Spleen (tissue), 11 donors: ENCODE data around the gene PLA2G4A. TPM values are rescaled to one million over a fixed set of nuclear protein-coding genes. Genes with fewer than 3 reads are reported as not detected.
"Not testable (repeated sequence)": the region's sequence is repeated elsewhere in the genome, so short reads cannot be mapped to it uniquely, and the experiment has no call there.

Source experiments
- DNase-seq: peaks from one replicate; pipeline ENCODE4 v3.0.0-alpha.2; 2020
- H3K27ac ChIP-seq, 8 donors: fragments of 200-600 bp; sonication (generic) in 7 of 8; 1 replicate in 4 of 8; 2 replicates in 4 of 8; pipeline versions ENCODE4 v1.5.0 to v1.8.0; 2016 to 2021; ENCODE audit warnings: inconsistent platforms in 4 of 8, mild to moderate bottlenecking in 4 of 8, moderate library complexity in 1 of 8
- H3K27me3 ChIP-seq, 7 donors: fragments of 200-600 bp; sonication (generic) in 6 of 7; replicated peaks in 1 of 7; 1 replicate in 4 of 7; 2 replicates in 3 of 7; pipeline versions ENCODE4 v1.5.0 to v1.8.0; 2016 to 2021; ENCODE audit warnings: inconsistent platforms in 3 of 7, mild to moderate bottlenecking in 1 of 7
- H3K36me3 ChIP-seq, 6 donors: fragments of 200-600 bp; sonication (generic) in 5 of 6; 1 replicate in 4 of 6; 2 replicates in 2 of 6; pipeline versions ENCODE4 v1.5.0 to v1.8.0; 2016 to 2021; ENCODE audit warnings: inconsistent platforms in 2 of 6
- H3K4me1 ChIP-seq, 6 donors: fragments of 200-600 bp; sonication (generic) in 5 of 6; 1 replicate in 3 of 6; 2 replicates in 3 of 6; pipeline versions ENCODE4 v1.5.0 to v1.8.0; 2016 to 2021; ENCODE audit warnings: inconsistent platforms in 3 of 6
- H3K4me3 ChIP-seq, 8 donors: fragments of 200-600 bp; sonication (generic) in 7 of 8; 1 replicate in 4 of 8; 2 replicates in 4 of 8; pipeline versions ENCODE4 v1.5.0 to v1.8.0; 2016 to 2021; ENCODE audit warnings: inconsistent platforms in 4 of 8, mild to moderate bottlenecking in 4 of 8, moderate library complexity in 2 of 8
- H3K9me3 ChIP-seq, 8 donors: fragments of 200-600 bp; sonication (generic) in 7 of 8; 1 replicate in 4 of 8; 2 replicates in 4 of 8; pipeline versions ENCODE4 v1.5.0 to v1.8.0; 2016 to 2021; ENCODE audit warnings: inconsistent platforms in 4 of 8
- CTCF ChIP-seq, 11 experiments: fragments of 200-600 bp in 7 of 11; fragments of 450-650 bp in 4 of 11; sonication (generic) in 4 of 11; IDR thresholded peaks in 8 of 11; conservative IDR thresholded peaks in 3 of 11; 1 replicate in 7 of 11; 2 replicates in 4 of 11; pipeline versions ENCODE4 v1.4.0 to v1.8.0; 2016 to 2021; ENCODE audit warnings: antibody characterized with exemption in 11 of 11, inconsistent platforms in 4 of 11, mild to moderate bottlenecking in 1 of 11
- POLR2A ChIP-seq, 3 donors: fragments of 450-650 bp; IDR thresholded peaks; one replicate each; pipeline ENCODE4 v1.5.1; 2017; ENCODE audit warnings: antibody characterized with exemption in 3 of 3, mild to moderate bottlenecking in 1 of 3
- POLR2AphosphoS5 ChIP-seq, 3 donors: sonication (generic); formaldehyde crosslinking; IDR thresholded peaks; one replicate each; pipeline ENCODE4 v1.5.1; 2017; ENCODE audit warnings: antibody characterized with exemption in 3 of 3
- WGBS, 5 donors: extraction: QIAGEN DNeasy Blood & Tissue Kit in 3 of 5; methylation state at CpG; one replicate each; pipeline versions ENCODE4 v1.1.5 to v1.1.7; 2013 to 2018; 5-methylcytosine and 5-hydroxymethylcytosine counted together
- intact Hi-C: fragments of 100-400 bp; cut with DNase I; formaldehyde crosslinking; loops from one replicate; pipeline ENCODE4 v1.15.0; 2023; ENCODE audit warnings: low total_unique reads
- polyA plus RNA-seq, 3 donors: library from polyadenylated mRNA; stranded (reverse); fragments of 200-250 nt; gene quantifications; one replicate each; pipeline ENCODE4 v1.2.1, GENCODE V29; 2013
- total RNA-seq, 7 donors: library from RNA; depleted of rRNA in 3 of 7; stranded (reverse); fragments of >200 nt in 3 of 7; fragmentation: NEBNext Ultra II Directional in 4 of 7; extraction: Animal tissue kit (Norgen Biotek cat#: 25700) in 4 of 7; gene quantifications; one replicate each; pipeline versions ENCODE4 v1.1.0 to v1.2.1, GENCODE V29; 2016 to 2021
- donor health status: healthy with polysubstance abuse.
- donor health status: DM: no; HTN: no; CAD: no; lungs with moderate emphysema.
- donor health status: DM: no; HTN: no; CAD: no.
- donor health status: Bipolar disorder and iron deficiency.
- donor health status: healthy.
- donor health status: DM: no; HTN: no; CAD: no.
- donor health status: DM: yes; HTN: yes; CAD: no.

The PLA2G4A gene
- total and polyA plus RNA-seq, 10 donors, result 1.2 to 11.6 (median 7.2) TPM

- intact Hi-C loops, result no loop called here
These were observed 76.8 kb downstream of the PLA2G4A start for GRCh38 chr1:186905561-186905960.

GRCh38 chr1:186915555-186915954, 86.8 kb downstream of the PLA2G4A start:
- no peaks in the 10 kb centered on the region for H3K27me3 ChIP-seq
- peaks cover 0 to 43% (median 0%) of the 10 kb centered on the region in 6 donors for H3K36me3 ChIP-seq
- intact Hi-C loops, result no loop called here
- DNase-seq, result no peak
- no peak overlapping the region for H3K27ac ChIP-seq
- no peak overlapping the region for H3K4me3 ChIP-seq
- H3K9me3 ChIP-seq, result no peaks in the 10 kb centered on the region
- no peaks in the 10 kb centered on the region for H3K4me1 ChIP-seq
- 79 to 89% (median 84%) methylated on average over 4 of the region's 4 CpGs for WGBS, 5 donors
- TF ChIP-seq POLR2A (IDR thresholded peaks at IDR 0.05) (no peak), POLR2AphosphoS5 (IDR thresholded peaks at IDR 0.05) (no peak), CTCF (IDR thresholded peaks at IDR 0.05 in 8 of 11, conservative IDR thresholded peaks at IDR 0.05 in 3 of 11) (no peak)

More at GRCh38 chr1:186905561-186905960, 76.8 kb downstream of the PLA2G4A start:
- peaks cover 0 to 12% (median 0%) of the 10 kb centered on the region in 6 donors for H3K4me1 ChIP-seq
- no peaks in the 10 kb centered on the region for H3K9me3 ChIP-seq
- no peak for TF ChIP-seq POLR2A (IDR thresholded peaks at IDR 0.05)
- no peak for TF ChIP-seq CTCF (IDR thresholded peaks at IDR 0.05 in 8 of 11, conservative IDR thresholded peaks at IDR 0.05 in 3 of 11)
- no peak for TF ChIP-seq POLR2AphosphoS5 (IDR thresholded peaks at IDR 0.05)
- no peaks in the 10 kb centered on the region for H3K27me3 ChIP-seq
- H3K4me3 ChIP-seq, result no peak overlapping the region
- WGBS, 5 donors, result 55 to 73% (median 68%) methylated on average over 1 of the region's 1 CpG
- no peak overlapping the region for H3K27ac ChIP-seq
- no peaks in the 10 kb centered on the region for H3K36me3 ChIP-seq
- DNase-seq, result no peak

GRCh38 chr1:186917106-186917786, 88.5 kb downstream of the PLA2G4A start:
- H3K27me3 ChIP-seq, DNase-seq, H3K4me3 ChIP-seq, H3K9me3 ChIP-seq, H3K4me1 ChIP-seq, H3K27ac ChIP-seq, intact Hi-C loops: not testable (repeated sequence)
- WGBS, 5 donors, result 76 to 86% (median 80%) methylated on average over 14 of the region's 14 CpGs
- H3K36me3 ChIP-seq, result peaks cover 0 to 31% (median 0%) of the 10 kb centered on the region in 6 donors

GRCh38 chr1:186921386-186921785, 92.6 kb downstream of the PLA2G4A start:
- intact Hi-C loops, H3K9me3 ChIP-seq, DNase-seq, H3K4me3 ChIP-seq, H3K27me3 ChIP-seq, H3K27ac ChIP-seq, H3K4me1 ChIP-seq: not testable (repeated sequence)
- 64 to 87% (median 75%) methylated on average over 5 of the region's 5 CpGs for whole genome bisulfite sequencing, 5 donors
- peaks cover 0 to 33% (median 0%) of the 10 kb centered on the region in 6 donors for H3K36me3 ChIP-seq

- H3K4me3 ChIP-seq, H3K27me3 ChIP-seq, H3K4me1 ChIP-seq, H3K27ac ChIP-seq, H3K9me3 ChIP-seq, intact Hi-C loops, DNase-seq: not testable (repeated sequence)
- H3K36me3 ChIP-seq, result peaks cover 0 to 23% (median 0%) of the 10 kb centered on the region in 6 donors
- WGBS, 5 donors, result 41 to 70% (median 63%) methylated on average over 4 of the region's 4 CpGs
These were observed 94.1 kb downstream of the PLA2G4A start for GRCh38 chr1:186922814-186923213.
